Glutamatergic neuron (in vitro differentiated cells): Measurements from ENCODE around the gene FAM3C. TPM values are rescaled to one million over a fixed set of nuclear protein-coding genes. Genes with fewer than 3 reads are reported as not detected.

Source experiments
- DNase-seq: peaks from one replicate; pipeline ENCODE4 v3.0.0; 2022
- H3K27ac Mint-ChIP-seq: one replicate; pipeline ENCODE4 v1.8.0; 2020; ENCODE audit warnings: mild to moderate bottlenecking, mixed read lengths, inconsistent platforms; ENCODE audit not compliant: unreplicated experiment
- H3K27me3 Mint-ChIP-seq: one replicate; pipeline ENCODE4 v1.8.0; 2020; ENCODE audit warnings: mild to moderate bottlenecking, moderate library complexity, mixed read lengths, inconsistent platforms; ENCODE audit not compliant: unreplicated experiment
- H3K36me3 Mint-ChIP-seq: one replicate; pipeline ENCODE4 v1.8.0; 2020; ENCODE audit warnings: mild to moderate bottlenecking, mixed read lengths, inconsistent platforms; ENCODE audit not compliant: unreplicated experiment
- H3K4me1 Mint-ChIP-seq: one replicate; pipeline ENCODE4 v1.8.0; 2020; ENCODE audit warnings: mild to moderate bottlenecking, low read depth, mixed read lengths, inconsistent platforms; ENCODE audit not compliant: unreplicated experiment
- H3K4me3 Mint-ChIP-seq: one replicate; pipeline ENCODE4 v1.8.0; 2020; ENCODE audit warnings: mild to moderate bottlenecking, mixed read lengths, inconsistent platforms; ENCODE audit not compliant: unreplicated experiment
- H3K9me3 Mint-ChIP-seq: one replicate; pipeline ENCODE4 v1.8.0; 2020; ENCODE audit warnings: mild to moderate bottlenecking, moderate library complexity, mixed read lengths, inconsistent platforms; ENCODE audit not compliant: unreplicated experiment
- CTCF ChIP-seq: fragments of 200-600 bp; sonication (generic); IDR thresholded peaks from one replicate; pipeline ENCODE4 v1.5.0; 2021; ENCODE audit not compliant: partially characterized antibody, unreplicated experiment
- total RNA-seq: library from RNA; stranded (reverse); fragmentation: NEBNext Ultra II Directional; extraction: Animal tissue kit (Norgen Biotek cat#: 25700); gene quantifications from one replicate; pipeline ENCODE4 v1.2.1, GENCODE V29; 2021; ENCODE audit not compliant: unreplicated experiment

Gene FAM3C
- total RNA-seq, 1 donor from 2014 or later, result 19.9 TPM

GRCh38 chr7:121372376-121373010 lies 23.6 kb downstream of the FAM3C start:
- no peak for TF ChIP-seq CTCF
- Mint-ChIP-seq H3K36me3 (no peaks in the 10 kb centered on the region), H3K27me3 (peaks cover 2% of the 10 kb centered on the region), H3K4me3 (no peak overlapping the region), H3K27ac (no peak overlapping the region), H3K9me3 (no peaks in the 10 kb centered on the region), H3K4me1 (peaks cover 4% of the 10 kb centered on the region)
- no peak for DNase-seq

- Mint-ChIP-seq H3K27ac (no peak overlapping the region), H3K27me3 (peaks cover 2% of the 10 kb centered on the region), H3K4me3 (no peak overlapping the region), H3K4me1 (peaks cover 4% of the 10 kb centered on the region), H3K36me3 (no peaks in the 10 kb centered on the region), H3K9me3 (no peaks in the 10 kb centered on the region)
- no peak for TF ChIP-seq CTCF
- DNase-seq, result no peak
Observed at GRCh38 chr7:121371883-121372282, 24.2 kb downstream of the FAM3C start.

GRCh38 chr7:121371367-121371766 lies 24.7 kb downstream of the FAM3C start:
- peaks cover 2% of the 10 kb centered on the region for H3K27me3 Mint-ChIP-seq
- H3K36me3 Mint-ChIP-seq, result no peaks in the 10 kb centered on the region
- no peak for TF ChIP-seq CTCF
- H3K9me3 Mint-ChIP-seq, result no peaks in the 10 kb centered on the region
- H3K4me3 Mint-ChIP-seq, result no peak overlapping the region
- no peak overlapping the region for H3K27ac Mint-ChIP-seq
- peaks cover 4% of the 10 kb centered on the region for H3K4me1 Mint-ChIP-seq
- no peak for DNase-seq

GRCh38 chr7:121369462-121369861 lies 26.6 kb downstream of the FAM3C start:
- Mint-ChIP-seq H3K27me3 (no peaks in the 10 kb centered on the region), H3K36me3 (no peaks in the 10 kb centered on the region), H3K9me3 (no peaks in the 10 kb centered on the region), H3K27ac (no peak overlapping the region), H3K4me3 (no peak overlapping the region), H3K4me1 (peaks cover 4% of the 10 kb centered on the region)
- no peak for TF ChIP-seq CTCF
- DNase-seq, result no peak

- no peaks in the 10 kb centered on the region for H3K36me3 Mint-ChIP-seq
- H3K27me3 Mint-ChIP-seq, result no peaks in the 10 kb centered on the region
- peak; percentile 73 for TF ChIP-seq CTCF
- DNase-seq, result no peak
- no peak overlapping the region for H3K27ac Mint-ChIP-seq
- no peak overlapping the region for H3K4me3 Mint-ChIP-seq
- no peaks in the 10 kb centered on the region for H3K9me3 Mint-ChIP-seq
- no peaks in the 10 kb centered on the region for H3K4me1 Mint-ChIP-seq
Observed at GRCh38 chr7:121366852-121367431, 29.2 kb downstream of the FAM3C start.
